ENCODE data around the gene SLC25A19.

The SLC25A19 gene

GRCh38 chr17:75289115-75289831 is at the start of gene SLC25A19:
TSS of gene SLC25A19 (minus strand) at chr17:75289433. CDS start at chr17:75286764, 2,669 bp downstream.
- peak; percentile 99 for DNase-seq (ENCODE audit: low spot score)

GRCh38 chr17:75338335-75338734 is 49.1 kb upstream of the SLC25A19 start:
- no peak for DNase-seq (ENCODE audit: low spot score)

GRCh38 chr17:75335315-75335714 is 46.1 kb upstream of the SLC25A19 start:
- no peak for DNase-seq (ENCODE audit: low spot score)

- DNase-seq (ENCODE audit: low spot score), result no peak
These were observed 45.5 kb upstream of the SLC25A19 start for GRCh38 chr17:75334723-75335122.

GRCh38 chr17:75331671-75332070 is 42.4 kb upstream of the SLC25A19 start:
- no peak for DNase-seq (ENCODE audit: low spot score)

GRCh38 chr17:75327757-75328156 is 38.5 kb upstream of the SLC25A19 start:
- no peak for DNase-seq (ENCODE audit: low spot score)

GRCh38 chr17:75326226-75326848 is 37.1 kb upstream of the SLC25A19 start:
- no peak for DNase-seq (ENCODE audit: low spot score)

GRCh38 chr17:75325827-75326225 is 36.6 kb upstream of the SLC25A19 start:
- DNase-seq (ENCODE audit: low spot score), result no peak

- no peak for DNase-seq (ENCODE audit: low spot score)
These were observed 36.1 kb upstream of the SLC25A19 start for GRCh38 chr17:75325348-75325747.

- DNase-seq (ENCODE audit: low spot score), result no peak
These were observed 32.3 kb upstream of the SLC25A19 start for GRCh38 chr17:75321506-75321905.

GRCh38 chr17:75319904-75320691 is 30.9 kb upstream of the SLC25A19 start:
- no peak for DNase-seq (ENCODE audit: low spot score)

GRCh38 chr17:75318615-75319222 is 29.5 kb upstream of the SLC25A19 start:
- no peak for DNase-seq (ENCODE audit: low spot score)

GRCh38 chr17:75318211-75318610 is 29.0 kb upstream of the SLC25A19 start:
- DNase-seq (ENCODE audit: low spot score), result no peak

- no peak for DNase-seq (ENCODE audit: low spot score)
These were observed 28.4 kb upstream of the SLC25A19 start for GRCh38 chr17:75317671-75318070.

- DNase-seq (ENCODE audit: low spot score), result no peak
These were observed 27.0 kb upstream of the SLC25A19 start for GRCh38 chr17:75316253-75316652.

- no peak for DNase-seq (ENCODE audit: low spot score)
These were observed 26.5 kb upstream of the SLC25A19 start for GRCh38 chr17:75315541-75316243.

GRCh38 chr17:75313941-75314551 is 24.8 kb upstream of the SLC25A19 start:
- no peak for DNase-seq (ENCODE audit: low spot score)

GRCh38 chr17:75308732-75309629 is 19.7 kb upstream of the SLC25A19 start:
- DNase-seq (ENCODE audit: low spot score), result no peak

GRCh38 chr17:75307957-75308731 is 18.9 kb upstream of the SLC25A19 start:
- no peak for DNase-seq (ENCODE audit: low spot score)
